ENCODE results near the gene RTKN2. TPM values are rescaled to one million over a fixed set of nuclear protein-coding genes. Genes with fewer than 3 reads are reported as not detected.

Gene RTKN2
- polyA plus RNA-seq, 1 donor from 2014 or later = 4.7 TPM

DNA sequence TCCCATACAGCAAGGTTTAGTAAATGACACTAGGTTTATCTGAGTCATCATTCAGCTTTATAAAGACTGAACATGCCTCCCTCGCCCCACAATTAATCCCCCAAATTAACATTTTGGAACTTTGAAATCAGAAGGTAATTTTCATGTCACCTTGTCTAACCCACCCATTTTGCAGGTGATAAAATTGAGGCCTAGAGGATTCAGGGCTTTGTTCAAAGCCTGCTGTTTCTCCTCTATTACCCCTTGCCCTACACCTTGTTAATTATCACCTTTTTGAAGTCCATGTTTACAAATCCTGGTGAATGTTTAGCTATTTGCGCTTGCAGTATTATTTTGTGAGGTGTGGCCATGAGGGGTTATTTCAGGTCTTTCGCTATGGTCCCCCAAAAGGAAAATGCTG is 120.5 kb downstream of the RTKN2 start:
- no peaks in the 10 kb centered on the region for H3K9me2 ChIP-seq (ENCODE audit: insufficient read depth, low read length)
- no peaks in the 10 kb centered on the region for H4K20me1 ChIP-seq (ENCODE audit: insufficient read depth)
- TF ChIP-seq RAD21 (conservative IDR thresholded peaks at IDR 0.05) = no peak
- TF ChIP-seq MXI1 (conservative IDR thresholded peaks at IDR 0.05; ENCODE audit: poor library complexity, severe bottlenecking) = no peak
- TF ChIP-seq EP300 (conservative IDR thresholded peaks at IDR 0.05; ENCODE audit: poor library complexity, severe bottlenecking) = no peak
- TF ChIP-seq EZH2 (IDR thresholded peaks at IDR 0.05; ENCODE audit: borderline replicate concordance, insufficient read depth, low read length, poor library complexity, severe bottlenecking) = no peak
- TF ChIP-seq, protein P1, sequence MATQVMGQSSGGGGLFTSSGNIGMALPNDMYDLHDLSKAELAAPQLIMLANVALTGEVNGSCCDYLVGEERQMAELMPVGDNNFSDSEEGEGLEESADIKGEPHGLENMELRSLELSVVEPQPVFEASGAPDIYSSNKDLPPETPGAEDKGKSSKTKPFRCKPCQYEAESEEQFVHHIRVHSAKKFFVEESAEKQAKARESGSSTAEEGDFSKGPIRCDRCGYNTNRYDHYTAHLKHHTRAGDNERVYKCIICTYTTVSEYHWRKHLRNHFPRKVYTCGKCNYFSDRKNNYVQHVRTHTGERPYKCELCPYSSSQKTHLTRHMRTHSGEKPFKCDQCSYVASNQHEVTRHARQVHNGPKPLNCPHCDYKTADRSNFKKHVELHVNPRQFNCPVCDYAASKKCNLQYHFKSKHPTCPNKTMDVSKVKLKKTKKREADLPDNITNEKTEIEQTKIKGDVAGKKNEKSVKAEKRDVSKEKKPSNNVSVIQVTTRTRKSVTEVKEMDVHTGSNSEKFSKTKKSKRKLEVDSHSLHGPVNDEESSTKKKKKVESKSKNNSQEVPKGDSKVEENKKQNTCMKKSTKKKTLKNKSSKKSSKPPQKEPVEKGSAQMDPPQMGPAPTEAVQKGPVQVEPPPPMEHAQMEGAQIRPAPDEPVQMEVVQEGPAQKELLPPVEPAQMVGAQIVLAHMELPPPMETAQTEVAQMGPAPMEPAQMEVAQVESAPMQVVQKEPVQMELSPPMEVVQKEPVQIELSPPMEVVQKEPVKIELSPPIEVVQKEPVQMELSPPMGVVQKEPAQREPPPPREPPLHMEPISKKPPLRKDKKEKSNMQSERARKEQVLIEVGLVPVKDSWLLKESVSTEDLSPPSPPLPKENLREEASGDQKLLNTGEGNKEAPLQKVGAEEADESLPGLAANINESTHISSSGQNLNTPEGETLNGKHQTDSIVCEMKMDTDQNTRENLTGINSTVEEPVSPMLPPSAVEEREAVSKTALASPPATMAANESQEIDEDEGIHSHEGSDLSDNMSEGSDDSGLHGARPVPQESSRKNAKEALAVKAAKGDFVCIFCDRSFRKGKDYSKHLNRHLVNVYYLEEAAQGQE (IDR thresholded peaks at IDR 0.05; ENCODE audit: borderline replicate concordance) = no peak
- TF ChIP-seq TAF1 (IDR thresholded peaks at IDR 0.05; ENCODE audit: low read depth) = no peak
- TF ChIP-seq POLR2AphosphoS5 (IDR thresholded peaks at IDR 0.05) = no peak
- TF ChIP-seq, protein P2, sequence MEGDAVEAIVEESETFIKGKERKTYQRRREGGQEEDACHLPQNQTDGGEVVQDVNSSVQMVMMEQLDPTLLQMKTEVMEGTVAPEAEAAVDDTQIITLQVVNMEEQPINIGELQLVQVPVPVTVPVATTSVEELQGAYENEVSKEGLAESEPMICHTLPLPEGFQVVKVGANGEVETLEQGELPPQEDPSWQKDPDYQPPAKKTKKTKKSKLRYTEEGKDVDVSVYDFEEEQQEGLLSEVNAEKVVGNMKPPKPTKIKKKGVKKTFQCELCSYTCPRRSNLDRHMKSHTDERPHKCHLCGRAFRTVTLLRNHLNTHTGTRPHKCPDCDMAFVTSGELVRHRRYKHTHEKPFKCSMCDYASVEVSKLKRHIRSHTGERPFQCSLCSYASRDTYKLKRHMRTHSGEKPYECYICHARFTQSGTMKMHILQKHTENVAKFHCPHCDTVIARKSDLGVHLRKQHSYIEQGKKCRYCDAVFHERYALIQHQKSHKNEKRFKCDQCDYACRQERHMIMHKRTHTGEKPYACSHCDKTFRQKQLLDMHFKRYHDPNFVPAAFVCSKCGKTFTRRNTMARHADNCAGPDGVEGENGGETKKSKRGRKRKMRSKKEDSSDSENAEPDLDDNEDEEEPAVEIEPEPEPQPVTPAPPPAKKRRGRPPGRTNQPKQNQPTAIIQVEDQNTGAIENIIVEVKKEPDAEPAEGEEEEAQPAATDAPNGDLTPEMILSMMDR (IDR thresholded peaks at IDR 0.05; ENCODE audit: poor library complexity, severe bottlenecking) = no peak
- H3K27ac ChIP-seq (ENCODE audit: low read length) = no peak overlapping the region
- H3K9me3 ChIP-seq (ENCODE audit: low read length) = no peaks in the 10 kb centered on the region
- no peaks in the 10 kb centered on the region for H3K79me2 ChIP-seq (replicated peaks; ENCODE audit: insufficient read depth, low read length)
- no peaks in the 10 kb centered on the region for H3K27me3 ChIP-seq (ENCODE audit: insufficient read depth, low read depth, low read length)
- H3K4me2 ChIP-seq (ENCODE audit: low read length) = no peak overlapping the region
- no peak overlapping the region for H3K4me3 ChIP-seq (ENCODE audit: low read length)
- no peak overlapping the region for H3K9ac ChIP-seq (ENCODE audit: low read length)
- H3K36me3 ChIP-seq (ENCODE audit: insufficient read depth, low read length) = no peaks in the 10 kb centered on the region
- no peaks in the 10 kb centered on the region for H3F3A ChIP-seq (ENCODE audit: insufficient read depth, low read length, poor library complexity, severe bottlenecking)
- no peak overlapping the region for H2AFZ ChIP-seq (ENCODE audit: low read depth, low read length)

DNA sequence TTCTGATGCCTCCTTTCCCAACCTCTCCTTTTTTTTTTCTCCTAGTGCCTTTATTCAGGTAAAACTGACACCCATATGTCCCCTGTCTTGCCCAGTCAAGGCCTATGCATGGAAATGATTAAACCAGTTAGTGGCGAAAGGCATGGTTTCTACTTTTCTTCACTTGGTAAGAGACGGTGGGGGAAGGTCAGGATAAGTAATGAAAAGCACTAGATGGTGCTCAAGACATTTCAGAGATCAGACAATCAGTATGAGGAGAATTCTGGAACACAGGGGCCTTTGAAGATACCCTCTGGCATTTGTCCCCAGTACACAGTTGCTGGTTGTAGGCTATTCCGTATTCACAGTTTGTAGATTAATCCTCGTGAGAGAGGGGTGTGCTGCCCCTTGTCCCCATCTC is 121.2 kb downstream of the RTKN2 start:
- no peaks in the 10 kb centered on the region for H3F3A ChIP-seq (ENCODE audit: insufficient read depth, low read length, poor library complexity, severe bottlenecking)
- no peaks in the 10 kb centered on the region for H3K27me3 ChIP-seq (ENCODE audit: insufficient read depth, low read depth, low read length)
- no peaks in the 10 kb centered on the region for H3K9me2 ChIP-seq (ENCODE audit: insufficient read depth, low read length)
- TF ChIP-seq MXI1 (conservative IDR thresholded peaks at IDR 0.05; ENCODE audit: poor library complexity, severe bottlenecking) = no peak
- TF ChIP-seq RAD21 (conservative IDR thresholded peaks at IDR 0.05) = no peak
- no peak for TF ChIP-seq EP300 (conservative IDR thresholded peaks at IDR 0.05; ENCODE audit: poor library complexity, severe bottlenecking)
- no peak overlapping the region for H3K4me3 ChIP-seq (ENCODE audit: low read length)
- no peak overlapping the region for H3K9ac ChIP-seq (ENCODE audit: low read length)
- no peak overlapping the region for H3K27ac ChIP-seq (ENCODE audit: low read length)
- no peaks in the 10 kb centered on the region for H3K9me3 ChIP-seq (ENCODE audit: low read length)
- no peak overlapping the region for H2AFZ ChIP-seq (ENCODE audit: low read depth, low read length)
- H3K36me3 ChIP-seq (ENCODE audit: insufficient read depth, low read length) = no peaks in the 10 kb centered on the region
- H3K4me2 ChIP-seq (ENCODE audit: low read length) = no peak overlapping the region
- no peaks in the 10 kb centered on the region for H4K20me1 ChIP-seq (ENCODE audit: insufficient read depth)
- H3K79me2 ChIP-seq (replicated peaks; ENCODE audit: insufficient read depth, low read length) = no peaks in the 10 kb centered on the region

DNA sequence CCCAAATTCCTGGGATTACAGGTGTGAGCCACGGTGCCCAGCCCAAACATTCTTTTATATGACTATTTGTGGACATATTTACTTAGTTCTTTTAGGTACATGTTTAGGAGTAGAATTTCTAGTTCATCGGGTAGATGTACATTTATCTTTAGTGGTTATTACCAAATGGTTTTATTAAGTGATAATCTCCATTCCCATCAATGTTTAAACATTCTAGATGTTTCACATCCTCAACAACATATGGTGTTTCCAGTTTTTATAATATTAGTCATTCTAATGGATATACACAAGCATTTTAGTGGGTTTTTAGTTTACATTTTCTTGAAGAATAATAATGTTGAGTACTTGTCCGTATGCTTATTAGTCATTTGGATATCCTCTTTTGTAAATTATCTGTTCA is 131.7 kb downstream of the RTKN2 start:
- H3K9me3 ChIP-seq (ENCODE audit: low read length) = no peaks in the 10 kb centered on the region
- H3K9ac ChIP-seq (ENCODE audit: low read length) = no peak overlapping the region
- no peaks in the 10 kb centered on the region for H3K27me3 ChIP-seq (ENCODE audit: insufficient read depth, low read depth, low read length)
- TF ChIP-seq, protein P1 (IDR thresholded peaks at IDR 0.05; ENCODE audit: borderline replicate concordance) = no peak
- TF ChIP-seq RAD21 (conservative IDR thresholded peaks at IDR 0.05) (no peak), POLR2AphosphoS5 (IDR thresholded peaks at IDR 0.05) (no peak), MXI1 (conservative IDR thresholded peaks at IDR 0.05; ENCODE audit: poor library complexity, severe bottlenecking) (no peak), EP300 (conservative IDR thresholded peaks at IDR 0.05; ENCODE audit: poor library complexity, severe bottlenecking) (no peak), EZH2 (IDR thresholded peaks at IDR 0.05; ENCODE audit: borderline replicate concordance, insufficient read depth, low read length, poor library complexity, severe bottlenecking) (no peak), TAF1 (IDR thresholded peaks at IDR 0.05; ENCODE audit: low read depth) (no peak), SMC3 (conservative IDR thresholded peaks at IDR 0.05; ENCODE audit: poor library complexity) (no peak)
- TF ChIP-seq, protein P2 (IDR thresholded peaks at IDR 0.05; ENCODE audit: poor library complexity, severe bottlenecking) = no peak
- no peaks in the 10 kb centered on the region for H3F3A ChIP-seq (ENCODE audit: insufficient read depth, low read length, poor library complexity, severe bottlenecking)
- H3K36me3 ChIP-seq (ENCODE audit: insufficient read depth, low read length) = no peaks in the 10 kb centered on the region
- no peaks in the 10 kb centered on the region for H3K9me2 ChIP-seq (ENCODE audit: insufficient read depth, low read length)
- no peak overlapping the region for H2AFZ ChIP-seq (ENCODE audit: low read depth, low read length)
- no peak overlapping the region for H3K4me2 ChIP-seq (ENCODE audit: low read length)
- no peak overlapping the region for H3K27ac ChIP-seq (ENCODE audit: low read length)
- no peak overlapping the region for H3K4me3 ChIP-seq (ENCODE audit: low read length)
- H3K79me2 ChIP-seq (replicated peaks; ENCODE audit: insufficient read depth, low read length) = no peaks in the 10 kb centered on the region
- no peaks in the 10 kb centered on the region for H4K20me1 ChIP-seq (ENCODE audit: insufficient read depth)

All from neural cell (in vitro differentiated cells).